ENCODE data around the gene PRM3. TPM values are rescaled to one million over a fixed set of nuclear protein-coding genes. Genes with fewer than 3 reads are reported as not detected.

The PRM3 gene
- total RNA-seq, 4 donors from 2014 or later = not detected

DNA sequence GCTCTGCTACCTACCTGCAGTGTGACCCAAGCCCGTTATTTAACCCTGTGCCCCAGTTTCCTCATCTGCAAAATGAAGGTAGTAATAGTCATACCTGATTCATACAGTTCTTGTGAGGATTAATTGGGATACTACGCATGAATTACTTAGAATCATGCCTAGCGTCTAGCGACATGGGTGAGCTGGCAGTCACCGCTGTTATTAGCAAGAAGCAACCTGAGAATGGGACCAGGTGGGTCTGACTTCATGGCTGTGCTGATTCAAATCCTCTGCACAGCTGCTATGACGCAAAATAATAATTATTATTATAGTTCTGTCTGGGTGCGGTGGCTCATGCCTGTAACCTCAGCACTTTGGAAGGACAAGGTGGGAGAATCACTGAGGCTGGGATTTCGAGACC lies 25.3 kb downstream of the PRM3 start:
- DNase-seq (ENCODE audit: low spot score in 2 of 2) = no peak
- Histone ChIP-seq H3K27ac (no peak overlapping the region), H3K27me3 (no peaks in the 10 kb centered on the region), H3K36me3 (no peaks in the 10 kb centered on the region), H3K9me3 (no peaks in the 10 kb centered on the region), H3K4me3 (no peak overlapping the region), H3K4me1 (peaks cover 6% of the 10 kb centered on the region)
- 90% methylated on average over 8 of the region's 8 CpGs for WGBS
- no peak for TF ChIP-seq EP300 (IDR thresholded peaks at IDR 0.05)
- no peak for TF ChIP-seq POLR2A (IDR thresholded peaks at IDR 0.05)
- TF ChIP-seq, protein P1, sequence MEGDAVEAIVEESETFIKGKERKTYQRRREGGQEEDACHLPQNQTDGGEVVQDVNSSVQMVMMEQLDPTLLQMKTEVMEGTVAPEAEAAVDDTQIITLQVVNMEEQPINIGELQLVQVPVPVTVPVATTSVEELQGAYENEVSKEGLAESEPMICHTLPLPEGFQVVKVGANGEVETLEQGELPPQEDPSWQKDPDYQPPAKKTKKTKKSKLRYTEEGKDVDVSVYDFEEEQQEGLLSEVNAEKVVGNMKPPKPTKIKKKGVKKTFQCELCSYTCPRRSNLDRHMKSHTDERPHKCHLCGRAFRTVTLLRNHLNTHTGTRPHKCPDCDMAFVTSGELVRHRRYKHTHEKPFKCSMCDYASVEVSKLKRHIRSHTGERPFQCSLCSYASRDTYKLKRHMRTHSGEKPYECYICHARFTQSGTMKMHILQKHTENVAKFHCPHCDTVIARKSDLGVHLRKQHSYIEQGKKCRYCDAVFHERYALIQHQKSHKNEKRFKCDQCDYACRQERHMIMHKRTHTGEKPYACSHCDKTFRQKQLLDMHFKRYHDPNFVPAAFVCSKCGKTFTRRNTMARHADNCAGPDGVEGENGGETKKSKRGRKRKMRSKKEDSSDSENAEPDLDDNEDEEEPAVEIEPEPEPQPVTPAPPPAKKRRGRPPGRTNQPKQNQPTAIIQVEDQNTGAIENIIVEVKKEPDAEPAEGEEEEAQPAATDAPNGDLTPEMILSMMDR (IDR thresholded peaks at IDR 0.05) = no peak
- no peak for TF ChIP-seq POLR2AphosphoS5 (IDR thresholded peaks at IDR 0.05)

DNA sequence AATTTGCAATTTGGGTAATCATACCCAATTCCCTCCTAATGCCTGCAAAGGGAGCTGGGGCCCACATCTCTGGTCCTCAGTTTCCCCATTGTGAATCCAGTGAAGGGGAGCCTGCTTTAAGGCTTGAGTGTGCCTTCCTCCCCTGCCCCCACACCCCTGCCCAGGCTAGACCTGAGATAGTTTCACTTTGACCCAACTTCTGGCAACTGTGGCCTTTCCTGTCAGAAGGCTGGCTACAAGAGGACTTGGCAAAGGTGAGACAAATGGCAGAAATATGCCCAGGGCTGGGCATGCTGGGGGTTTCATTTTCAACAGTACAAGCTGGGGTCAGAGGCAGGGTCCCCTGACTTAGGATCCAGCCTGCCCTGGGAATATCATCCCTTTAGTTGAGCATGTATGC lies 27.4 kb downstream of the PRM3 start:
- DNase-seq (ENCODE audit: low spot score in 2 of 2) = no peak
- no peak overlapping the region for H3K4me3 ChIP-seq
- H3K27me3 ChIP-seq = no peaks in the 10 kb centered on the region
- no peak overlapping the region for H3K27ac ChIP-seq
- TF ChIP-seq POLR2A (IDR thresholded peaks at IDR 0.05) (no peak), POLR2AphosphoS5 (IDR thresholded peaks at IDR 0.05) (no peak), EP300 (IDR thresholded peaks at IDR 0.05) (no peak)
- TF ChIP-seq, protein P1 (IDR thresholded peaks at IDR 0.05) = no peak
- H3K36me3 ChIP-seq = no peaks in the 10 kb centered on the region
- H3K4me1 ChIP-seq = no peaks in the 10 kb centered on the region
- H3K9me3 ChIP-seq = no peaks in the 10 kb centered on the region

GRCh38 chr16:11245222-11245737 lies 28.1 kb downstream of the PRM3 start:
- no peak for DNase-seq (ENCODE audit: low spot score in 2 of 2)
- Histone ChIP-seq H3K4me3 (no peak overlapping the region), H3K4me1 (no peaks in the 10 kb centered on the region), H3K9me3 (no peaks in the 10 kb centered on the region), H3K27ac (no peak overlapping the region), H3K36me3 (no peaks in the 10 kb centered on the region), H3K27me3 (no peaks in the 10 kb centered on the region)
- WGBS = 85% methylated on average over 5 of the region's 5 CpGs
- TF ChIP-seq EP300 (IDR thresholded peaks at IDR 0.05) (no peak), POLR2AphosphoS5 (IDR thresholded peaks at IDR 0.05) (no peak), POLR2A (IDR thresholded peaks at IDR 0.05) (no peak)
- TF ChIP-seq, protein P1 (IDR thresholded peaks at IDR 0.05) = no peak

DNA sequence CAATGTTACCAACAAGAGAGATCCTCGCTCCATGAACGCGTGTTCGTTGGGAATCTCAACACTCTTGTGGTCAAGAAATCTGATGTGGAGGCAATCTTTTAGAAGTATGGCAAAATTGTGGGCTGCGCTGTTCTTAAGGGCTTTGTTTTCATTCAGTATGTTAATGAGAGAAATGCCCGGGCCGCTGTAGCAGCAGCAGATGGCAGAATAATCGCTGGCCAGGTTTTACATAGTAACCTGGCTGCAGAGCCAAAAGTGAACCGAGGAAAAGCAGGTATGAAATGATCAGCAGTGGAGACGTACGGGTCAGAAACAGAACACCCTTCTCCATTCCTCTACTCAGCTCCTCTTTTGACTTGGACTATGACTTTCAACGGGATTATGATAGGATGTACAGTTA lies 30.8 kb downstream of the PRM3 start:
- TF ChIP-seq POLR2AphosphoS5 (IDR thresholded peaks at IDR 0.05) = no peak
- TF ChIP-seq EP300 (IDR thresholded peaks at IDR 0.05) = no peak
- TF ChIP-seq, protein P1 (IDR thresholded peaks at IDR 0.05) = no peak
- no peak for TF ChIP-seq POLR2A (IDR thresholded peaks at IDR 0.05)
- no peak for DNase-seq (ENCODE audit: low spot score in 2 of 2)
- no peak overlapping the region for H3K4me3 ChIP-seq
- H3K9me3 ChIP-seq = no peaks in the 10 kb centered on the region
- no peaks in the 10 kb centered on the region for H3K27me3 ChIP-seq
- no peak overlapping the region for H3K27ac ChIP-seq
- H3K4me1 ChIP-seq = no peaks in the 10 kb centered on the region
- whole genome bisulfite sequencing = 83% methylated on average over 12 of the region's 12 CpGs
- H3K36me3 ChIP-seq = no peaks in the 10 kb centered on the region

DNA sequence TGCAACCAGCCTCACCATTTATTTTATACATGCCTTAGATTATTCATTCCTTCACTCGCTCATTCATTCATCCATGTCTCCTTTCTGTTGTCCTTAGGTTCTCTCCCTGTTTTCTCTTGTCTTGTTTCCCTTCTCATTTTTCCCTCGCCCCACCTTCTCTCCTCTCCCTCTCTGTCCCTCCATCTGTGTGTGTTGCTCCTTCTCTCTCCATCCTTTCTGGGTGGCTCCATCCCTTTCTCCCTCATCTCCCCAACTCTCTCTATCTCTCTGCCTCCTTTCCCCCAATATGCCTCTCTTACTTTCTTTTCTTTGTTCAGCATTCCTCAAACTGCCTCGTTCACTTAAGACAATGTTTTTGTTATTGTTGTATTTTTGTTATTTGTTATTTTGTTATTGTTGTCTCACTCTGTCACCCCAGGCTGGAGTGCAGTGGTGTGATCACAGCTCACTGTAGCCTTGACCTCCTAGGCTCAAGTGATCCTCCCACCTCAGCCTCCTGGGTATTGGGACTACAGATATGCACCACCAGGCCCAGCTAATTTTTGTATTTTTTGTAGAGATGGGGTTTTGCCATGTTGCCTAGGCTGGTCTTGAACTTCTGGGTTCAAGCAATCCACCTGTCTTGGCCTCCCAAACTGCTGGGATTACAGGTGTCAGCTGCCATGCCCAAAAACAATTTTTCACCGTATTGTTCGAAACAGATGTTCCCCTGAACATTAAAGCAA lies 31.8 kb downstream of the PRM3 start:
- Histone ChIP-seq H3K27ac (no peak overlapping the region), H3K4me3 (no peak overlapping the region), H3K36me3 (no peaks in the 10 kb centered on the region), H3K27me3 (no peaks in the 10 kb centered on the region), H3K9me3 (no peaks in the 10 kb centered on the region), H3K4me1 (no peaks in the 10 kb centered on the region)
- no peak for TF ChIP-seq EP300 (IDR thresholded peaks at IDR 0.05)
- TF ChIP-seq POLR2AphosphoS5 (IDR thresholded peaks at IDR 0.05) = no peak
- no peak for TF ChIP-seq POLR2A (IDR thresholded peaks at IDR 0.05)
- TF ChIP-seq, protein P1 (IDR thresholded peaks at IDR 0.05) = no peak
- DNase-seq (ENCODE audit: low spot score in 2 of 2) = no peak
- WGBS = 90% methylated on average over 5 of the region's 5 CpGs

Data from suprapubic skin (tissue), 4 donors.